Inferior parietal cortex (tissue), 1 donor: ENCODE results near the gene PPP1R14C.

Experiments
- DNase-seq: peaks from one replicate; pipeline ENCODE4 v3.0.0-alpha.2; 2016; ENCODE audit errors: extremely low spot score

PPP1R14C gene

DNA sequence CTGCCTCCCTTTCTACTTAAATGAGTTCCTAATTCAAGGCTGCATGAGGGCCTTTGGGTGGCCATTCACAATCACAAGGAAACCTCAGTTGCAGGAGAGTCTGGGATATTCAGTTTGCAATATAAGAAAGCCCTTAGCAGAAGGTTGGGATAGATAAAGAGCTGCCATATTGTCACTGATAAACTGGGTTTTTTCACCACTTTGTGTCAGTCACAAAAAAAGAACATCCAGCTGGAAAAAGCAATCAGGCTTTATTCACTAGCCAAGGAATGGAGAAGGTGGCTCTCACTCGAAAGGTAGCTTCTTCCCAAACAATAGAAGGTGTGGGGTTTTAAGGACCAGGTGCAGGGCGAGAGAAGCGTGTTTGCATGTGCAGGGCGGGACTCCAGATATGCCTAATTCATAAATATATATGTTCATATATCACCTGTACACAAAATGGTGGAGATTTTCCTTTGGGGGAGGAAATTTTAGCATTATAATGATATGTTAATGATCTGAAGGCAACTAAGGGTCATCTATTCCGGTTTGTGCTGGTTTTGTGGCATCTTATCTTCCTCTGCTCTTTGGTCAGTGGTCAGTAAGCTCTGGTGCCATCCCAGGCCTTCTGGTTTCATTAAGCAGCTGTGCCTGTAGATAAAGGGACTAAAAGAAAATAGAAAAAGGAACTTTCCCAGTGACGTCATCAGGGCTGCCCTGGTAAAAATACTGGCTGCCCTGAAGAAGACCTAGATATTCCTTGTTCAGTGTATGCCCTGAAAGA, 128.8 kb downstream of the PPP1R14C start:
- no peak for DNase-seq

GRCh38 chr6:150272264-150272975, 129.6 kb downstream of the PPP1R14C start:
- no peak for DNase-seq

GRCh38 chr6:150272976-150273315, 130.1 kb downstream of the PPP1R14C start:
- DNase-seq = no peak

DNA sequence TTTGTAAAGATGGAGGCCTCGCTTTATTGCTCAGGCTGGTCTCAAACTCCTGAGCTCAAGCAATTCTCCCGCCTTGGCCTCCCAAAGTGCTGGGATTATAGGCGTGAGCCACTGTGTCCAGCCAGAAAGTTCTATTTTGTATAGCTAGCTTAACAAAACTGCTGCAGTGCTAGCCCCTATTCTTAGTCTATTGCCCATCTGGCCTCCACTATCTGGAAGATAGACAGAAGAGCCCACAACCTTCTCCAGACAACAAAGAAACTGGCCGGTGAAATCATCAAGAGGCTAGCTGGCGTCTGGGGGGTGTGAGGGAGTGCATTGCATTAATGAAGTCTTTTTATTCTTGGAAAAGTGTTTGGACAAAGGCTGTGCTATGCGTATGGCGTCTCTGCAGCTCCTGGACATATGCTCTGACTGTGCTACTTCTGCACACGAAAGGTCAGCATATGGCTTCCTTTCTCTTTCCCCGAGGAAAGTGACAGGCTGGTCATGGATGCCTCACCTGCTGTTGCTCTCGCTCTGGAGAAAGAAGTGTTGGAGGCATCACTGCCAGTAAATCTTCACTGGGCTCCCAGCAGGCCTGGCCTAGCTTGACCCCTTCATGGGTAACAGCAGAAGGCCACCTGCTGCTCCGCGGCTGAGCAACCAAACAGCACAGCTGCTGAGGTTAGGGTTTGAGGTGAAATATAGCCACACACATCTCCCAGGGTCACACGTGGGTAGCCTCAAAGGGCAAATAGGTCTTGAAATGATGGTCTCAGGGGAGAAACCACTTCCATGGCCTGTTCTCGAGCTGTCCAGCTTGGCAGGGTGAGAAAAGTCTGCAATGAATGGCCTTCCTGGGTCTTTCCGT, 130.8 kb downstream of the PPP1R14C start:
- DNase-seq = no peak

DNA sequence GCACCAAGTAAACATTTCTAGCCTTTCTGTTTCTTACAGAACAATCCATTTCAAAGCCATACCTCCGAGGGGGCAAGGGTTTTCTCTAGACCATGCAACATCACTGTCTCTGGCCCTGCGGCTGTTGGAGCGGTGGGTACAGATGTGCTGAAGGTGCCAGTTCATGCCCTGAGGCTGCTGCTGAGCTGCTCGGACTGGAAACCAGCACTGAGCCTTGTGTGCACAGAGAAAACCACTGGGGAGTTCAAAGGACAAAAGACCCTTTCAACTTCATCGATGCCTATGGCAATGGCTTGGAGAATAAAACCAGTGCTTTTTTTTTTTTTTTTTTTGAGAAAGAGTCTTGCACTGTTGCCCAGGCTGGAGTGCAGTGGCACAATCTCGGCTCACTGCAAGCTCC, 132.6 kb downstream of the PPP1R14C start:
- no peak for DNase-seq

DNA sequence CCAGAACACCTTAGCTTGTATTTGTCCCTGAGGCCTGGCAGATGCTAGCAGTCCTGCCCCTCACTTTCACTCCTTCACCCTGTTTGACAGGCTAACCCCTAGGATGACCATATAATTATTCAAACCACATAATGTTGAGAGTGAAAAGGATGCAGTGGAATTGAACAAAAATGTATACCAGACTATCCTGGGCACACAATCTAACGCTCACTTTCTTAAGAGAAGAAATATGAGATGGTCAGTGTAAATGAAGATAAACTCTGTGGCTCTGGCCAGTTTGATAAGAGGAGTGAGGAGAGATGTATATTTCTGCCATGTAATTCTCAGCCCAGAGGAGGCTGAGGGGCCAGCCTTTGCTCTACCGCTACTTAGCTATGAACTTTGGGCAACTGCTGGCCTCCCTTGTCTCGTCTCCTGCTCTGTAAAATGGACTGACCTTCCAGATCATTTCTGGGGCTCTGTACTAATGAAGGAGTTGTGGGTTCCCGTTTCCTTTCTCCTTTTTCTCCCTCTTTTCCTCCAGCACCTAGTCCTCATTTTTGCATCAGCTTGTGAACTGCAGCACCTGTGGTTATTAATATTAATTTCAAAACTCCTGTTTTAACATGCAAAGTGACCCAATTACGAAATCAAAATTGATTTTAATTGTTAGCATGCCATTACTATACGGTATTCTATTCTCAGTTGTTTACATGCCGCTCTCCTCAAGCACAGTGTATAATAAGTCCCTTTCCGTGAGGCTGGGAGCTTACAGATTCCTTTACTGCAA, 133.5 kb downstream of the PPP1R14C start:
- no peak for DNase-seq

DNA sequence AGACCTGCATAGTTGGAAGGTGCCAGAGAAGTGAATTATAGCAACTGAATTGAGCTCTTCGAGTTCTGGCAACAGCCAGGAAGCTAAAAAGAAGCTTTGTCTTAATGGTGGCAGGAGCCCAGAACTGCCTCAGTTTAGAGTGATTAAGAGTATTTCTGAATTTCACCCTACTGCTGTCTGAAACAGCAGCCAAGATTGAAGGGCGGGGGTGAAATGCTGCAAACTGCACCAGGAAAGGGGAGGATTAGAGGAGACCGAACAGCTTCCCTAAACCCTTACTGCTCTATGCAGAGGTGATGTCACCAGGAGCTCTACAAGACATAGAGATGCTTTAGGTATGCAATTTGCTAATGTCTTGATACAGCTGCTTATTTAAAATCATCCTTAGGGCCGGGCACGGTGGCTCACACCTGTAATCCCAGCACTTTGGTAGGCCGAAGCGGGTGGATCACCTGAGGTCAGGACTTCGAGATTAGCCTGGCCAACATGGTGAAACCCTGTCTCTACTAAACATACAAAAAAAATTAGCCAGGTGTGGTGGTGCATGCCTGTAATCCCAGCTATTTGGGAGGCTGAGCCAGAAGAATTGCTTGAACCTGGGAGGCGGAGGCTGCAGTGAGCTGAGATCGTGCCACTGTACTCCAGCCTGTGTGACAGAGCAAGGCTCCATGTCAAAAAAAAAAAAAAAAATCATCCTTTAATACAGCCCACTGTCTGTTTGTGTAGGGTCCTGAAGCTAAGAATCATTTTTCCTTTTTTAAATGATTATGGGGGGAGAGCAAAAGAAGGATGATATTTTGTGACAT, 134.3 kb downstream of the PPP1R14C start:
- peak; percentile 49 for DNase-seq

DNA sequence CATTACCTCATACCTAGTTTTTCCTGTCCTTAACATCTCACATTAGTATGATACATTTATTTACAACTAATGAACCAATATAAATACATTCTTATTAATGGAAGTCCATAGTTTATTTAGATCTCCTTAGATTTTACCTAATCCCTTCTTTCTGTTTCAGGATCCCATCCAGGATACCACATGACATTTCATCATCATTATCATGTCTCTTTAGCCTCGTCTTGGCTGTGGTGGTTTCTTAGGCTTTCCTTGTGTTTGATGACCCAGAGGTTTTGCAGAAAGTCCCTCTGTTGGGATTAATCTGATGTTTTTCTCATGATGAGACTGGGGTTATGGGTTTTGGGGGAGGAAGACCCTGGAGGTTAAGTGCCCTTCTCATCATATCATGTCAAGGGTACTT, 136.7 kb downstream of the PPP1R14C start:
- no peak for DNase-seq

DNA sequence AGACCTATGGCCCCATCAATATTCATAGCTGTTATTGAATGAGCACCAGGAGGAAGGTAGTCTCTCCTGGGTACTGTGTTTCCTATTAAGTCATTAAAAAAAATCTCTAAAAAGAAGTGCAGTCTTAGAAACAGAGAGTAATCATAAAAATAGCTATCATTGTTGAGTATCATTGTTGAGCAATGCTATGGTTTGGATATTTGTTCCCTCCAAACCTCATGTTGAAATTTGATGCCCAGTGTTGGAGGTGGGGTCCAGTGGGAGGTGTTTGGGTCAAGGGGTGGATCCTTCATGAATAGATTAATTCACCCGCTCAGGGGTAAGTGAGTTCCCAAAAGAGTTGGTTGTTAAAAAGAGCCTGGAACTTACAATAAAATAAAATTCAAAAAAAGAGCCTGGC, 137.9 kb downstream of the PPP1R14C start:
- DNase-seq = no peak

- no peak for DNase-seq
Observed at GRCh38 chr6:150281767-150282166, 138.9 kb downstream of the PPP1R14C start.

DNA sequence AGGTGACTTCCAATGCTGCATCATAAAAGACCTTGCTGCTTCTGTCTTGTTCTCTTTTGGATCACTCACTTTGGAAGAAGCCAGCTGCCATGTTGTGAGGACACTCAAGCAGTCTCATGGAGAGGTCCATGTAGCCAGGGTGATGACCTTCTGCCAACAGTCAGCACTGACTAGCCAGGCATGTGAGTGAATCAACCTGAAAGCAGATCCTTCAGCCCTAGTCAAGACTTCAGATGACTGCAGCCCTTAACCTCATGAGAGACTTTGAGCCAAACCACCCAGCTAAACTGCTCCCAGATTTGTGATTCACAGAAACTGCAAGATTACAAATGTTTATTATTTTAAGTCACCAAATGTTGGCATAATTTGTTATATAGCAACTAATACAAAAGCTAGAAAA, 140.0 kb downstream of the PPP1R14C start:
- DNase-seq = no peak

GRCh38 chr6:150286460-150286859, 143.6 kb downstream of the PPP1R14C start:
- DNase-seq = no peak

- no peak for DNase-seq
Observed at GRCh38 chr6:150286912-150287311, 144.1 kb downstream of the PPP1R14C start.

DNA sequence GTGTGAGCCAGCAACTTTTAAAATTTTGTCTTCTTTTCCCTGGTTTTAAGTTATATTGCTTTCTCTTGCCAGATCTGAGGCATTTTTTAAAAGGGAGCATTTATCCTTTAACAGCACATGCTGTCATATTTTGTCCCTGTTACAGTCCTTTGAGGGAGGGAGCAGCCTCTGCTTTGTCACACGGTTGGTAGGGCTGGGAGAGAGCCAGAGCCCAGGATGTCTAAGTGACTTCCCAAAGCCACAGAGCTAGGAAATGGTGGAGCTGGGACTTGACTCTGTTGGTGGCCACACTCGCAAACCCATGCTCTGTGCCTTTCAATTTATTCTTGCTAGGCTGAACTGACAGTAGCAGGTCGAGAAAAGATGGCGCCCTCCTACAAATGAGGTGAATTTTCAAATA, 145.6 kb downstream of the PPP1R14C start:
- DNase-seq = no peak

- DNase-seq = no peak
Observed at GRCh38 chr6:150289454-150290071, 146.7 kb downstream of the PPP1R14C start.

GRCh38 chr6:150290429-150290828, 147.6 kb downstream of the PPP1R14C start:
- no peak for DNase-seq

GRCh38 chr6:150291968-150292710, 149.3 kb downstream of the PPP1R14C start:
- DNase-seq = no peak

DNA sequence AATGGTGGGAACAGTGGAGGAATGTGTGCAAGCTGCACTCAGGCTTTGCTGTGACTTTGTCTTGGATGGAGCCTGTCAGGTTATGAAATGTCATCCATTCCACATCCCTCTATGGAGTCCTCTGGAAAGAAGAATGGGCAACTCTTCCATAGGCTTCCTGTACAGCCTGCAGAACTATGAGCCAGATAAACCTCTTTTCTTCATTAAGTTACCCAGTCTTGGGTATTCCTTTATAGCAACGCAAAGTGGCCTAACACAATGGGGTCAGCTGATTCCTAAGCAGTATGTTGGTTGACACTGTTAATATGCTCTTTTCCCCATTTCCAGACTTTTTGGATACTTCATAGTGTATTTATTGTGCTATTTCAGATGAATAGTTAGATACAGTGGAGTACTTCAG, 150.2 kb downstream of the PPP1R14C start:
- DNase-seq = no peak

- DNase-seq = no peak
Observed at GRCh38 chr6:150293423-150294173, 150.8 kb downstream of the PPP1R14C start.
